Measurements from ENCODE around the gene NEURL2. TPM values are rescaled to one million over a fixed set of nuclear protein-coding genes. Genes with fewer than 3 reads are reported as not detected.

NEURL2 gene
- total and polyA plus RNA-seq, 2 experiments from 2014 or later: 4.6 to 10.9 TPM

- no peaks in the 10 kb centered on the region for H3K27me3 ChIP-seq (ENCODE audit: insufficient read depth)
- Mint-ChIP-seq H3K9me3 (no peaks in the 10 kb centered on the region; the same call in 2 of the 3 replicates), H3K27ac (no peak overlapping the region), H3K36me3 (ENCODE audit: low read depth) (peaks cover 71% of the 10 kb centered on the region), H3K27me3 (ENCODE audit: insufficient read depth, low read depth, poor library complexity) (peaks cover 33% of the 10 kb centered on the region), H3K4me3 (no peak overlapping the region), H3K4me1 (peaks cover 14% of the 10 kb centered on the region)
- peaks cover 7% of the 10 kb centered on the region; the same call in 1 of the 2 replicates for H3K4me1 ChIP-seq (ENCODE audit: insufficient read depth)
- H4K20me1 ChIP-seq (replicated peaks; ENCODE audit: insufficient read depth): peaks cover 29% of the 10 kb centered on the region
- no peak overlapping the region for H3K4me2 ChIP-seq
- peaks cover 19% of the 10 kb centered on the region for H3K36me3 ChIP-seq (ENCODE audit: insufficient read depth)
- DNase-seq (ENCODE audit: low spot score) (no peak), ATAC-seq (no peak)
- no peak overlapping the region for H3K27ac ChIP-seq (ENCODE audit: low read depth)
- H3K9me2 ChIP-seq (ENCODE audit: insufficient read depth): no peaks in the 10 kb centered on the region
- no peak overlapping the region for H2AFZ ChIP-seq
- H3K79me2 ChIP-seq (replicated peaks; ENCODE audit: insufficient read depth): peaks cover 10% of the 10 kb centered on the region
- TF ChIP-seq POLR2AphosphoS5 (IDR thresholded peaks at IDR 0.05; ENCODE audit: low read depth) (no peak), STAT1 (IDR thresholded peaks at IDR 0.05; ENCODE audit: unreplicated experiment) (no peak), REST (IDR thresholded peaks at IDR 0.05; ENCODE audit: unreplicated experiment) (no peak), EZH2phosphoT487 (IDR thresholded peaks at IDR 0.05; ENCODE audit: unreplicated experiment) (no peak), ETS1 (IDR thresholded peaks at IDR 0.05) (no peak), ZNF462 (CRISPR knock-in tag; IDR thresholded peaks at IDR 0.05) (no peak), CTCF (conservative IDR thresholded peaks at IDR 0.05; ENCODE audit: low read depth in 2 of 2) (no peak), ZNF331 (CRISPR knock-in tag; IDR thresholded peaks at IDR 0.05; ENCODE audit: low read depth) (no peak), ZNF114 (CRISPR knock-in tag; IDR thresholded peaks at IDR 0.05) (no peak), NANOG (IDR thresholded peaks at IDR 0.05; ENCODE audit: borderline replicate concordance) (no peak), JUNB (IDR thresholded peaks at IDR 0.05; ENCODE audit: unreplicated experiment) (no peak), EZH2 (IDR thresholded peaks at IDR 0.05; ENCODE audit: low read depth, unreplicated experiment) (no peak), CREB1 (CRISPR knock-in tag; IDR thresholded peaks at IDR 0.05; ENCODE audit: low read depth) (no peak)
- H3F3A ChIP-seq (replicated peaks; ENCODE audit: low read depth): peaks cover 13% of the 10 kb centered on the region; the same call in 1 of the 2 replicates
- no peak overlapping the region for H3K4me3 ChIP-seq
Measured at GRCh38 chr20:45908084-45908483, 17.1 kb upstream of the NEURL2 start.

Measured in GM23338 (cell line).